Stimulated activated CD4-positive, alpha-beta T cell treated with anti-CD3 and anti-CD28 coated beads, Interleukin-1b, Interleukin-23, amount 100 ng/mL, for 1 hour (primary cell): ENCODE measurements around the gene ZNF189.
"Not testable (repeated sequence)": the region's sequence is repeated elsewhere in the genome, so short reads cannot be mapped to it uniquely, and the experiment has no call there.

ENCODE experiments used
- DNase-seq, 2 donors: peaks; one replicate each; pipeline ENCODE4 v3.0.0-alpha.2; 2020; ENCODE audit warnings: low read depth in 2 of 2

The ZNF189 gene

DNA sequence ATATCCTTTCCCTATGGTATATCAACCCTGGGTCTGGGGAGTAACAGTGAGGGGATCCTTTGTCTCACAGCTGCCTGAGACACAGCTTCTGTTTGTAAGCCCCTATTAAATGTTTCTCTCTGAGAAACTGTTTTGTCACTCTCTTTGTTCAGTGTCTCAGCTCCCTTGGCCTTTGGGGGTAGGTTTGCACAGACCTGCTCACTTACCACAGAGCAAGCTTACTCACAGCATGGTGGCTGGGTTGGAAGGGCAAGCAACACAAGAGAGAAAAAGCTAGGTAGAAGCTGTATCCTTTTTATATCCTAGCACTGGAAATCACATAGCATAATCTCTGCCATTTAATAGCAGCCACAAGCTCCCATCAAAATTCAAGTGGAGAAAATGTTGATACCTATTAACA, 18.4 kb upstream of the ZNF189 start:
- no peak for DNase-seq

DNA sequence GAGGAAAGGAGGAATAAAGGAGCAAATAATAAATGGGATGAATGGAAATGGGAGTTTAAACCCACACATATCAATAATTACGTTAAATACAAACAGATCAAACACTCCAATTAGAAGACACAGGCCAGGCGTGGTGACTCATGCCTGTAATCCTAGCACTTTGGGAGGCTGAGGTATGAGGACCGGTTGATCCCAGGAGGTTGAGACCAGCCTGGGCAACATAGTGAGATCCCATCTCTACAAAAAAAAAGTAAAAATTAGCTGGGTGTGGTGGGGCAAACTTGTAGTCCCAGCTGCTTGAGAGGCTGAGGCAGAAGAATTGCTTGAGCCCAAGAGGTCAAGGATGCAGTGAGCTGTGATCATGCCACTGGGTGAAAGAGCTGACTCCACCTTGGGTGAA, 17.5 kb upstream of the ZNF189 start:
- no peak for DNase-seq

DNA sequence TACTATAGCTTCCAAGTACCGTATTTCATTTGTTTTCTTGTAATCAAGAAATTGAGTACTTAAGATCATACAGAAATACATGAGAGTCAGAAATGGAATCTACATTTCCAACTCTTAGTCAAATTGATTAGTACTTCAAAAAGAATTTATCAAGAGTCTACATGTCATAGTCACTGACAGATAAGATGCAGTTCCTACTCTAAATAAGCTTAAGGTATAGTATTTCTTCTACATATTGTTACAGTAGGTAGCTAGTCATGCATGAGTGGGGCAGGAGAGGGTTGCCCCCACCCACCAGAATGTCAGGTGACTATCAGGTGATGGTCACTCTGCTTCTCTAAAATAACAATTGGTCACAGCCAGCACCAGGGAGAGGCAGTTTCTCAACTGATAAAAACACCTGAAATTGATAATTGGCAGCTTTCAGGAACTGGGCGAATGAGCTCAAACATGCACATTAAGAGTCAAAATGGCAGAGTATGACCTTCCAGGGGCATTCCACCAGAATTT, 16.8 kb upstream of the ZNF189 start:
- no peak for DNase-seq

DNA sequence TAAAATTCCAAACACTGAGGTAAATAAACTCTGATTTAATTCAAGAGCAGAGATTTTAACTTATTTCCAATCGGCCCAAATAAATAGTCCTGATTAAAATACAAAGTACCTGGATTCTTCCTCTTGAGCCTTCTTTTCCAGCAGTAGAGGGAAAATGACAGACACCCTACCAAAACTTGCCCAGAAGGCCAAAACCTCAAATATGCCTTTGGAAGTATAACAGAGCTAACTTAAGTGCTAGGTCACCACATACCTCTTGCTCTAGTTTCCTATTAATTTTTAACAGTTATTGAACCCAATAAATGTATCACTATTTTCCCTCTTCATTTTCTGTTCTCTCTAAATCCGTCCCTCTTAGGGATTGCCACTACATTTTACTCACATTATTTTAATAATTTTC, 15.3 kb upstream of the ZNF189 start:
- no peak for DNase-seq

DNA sequence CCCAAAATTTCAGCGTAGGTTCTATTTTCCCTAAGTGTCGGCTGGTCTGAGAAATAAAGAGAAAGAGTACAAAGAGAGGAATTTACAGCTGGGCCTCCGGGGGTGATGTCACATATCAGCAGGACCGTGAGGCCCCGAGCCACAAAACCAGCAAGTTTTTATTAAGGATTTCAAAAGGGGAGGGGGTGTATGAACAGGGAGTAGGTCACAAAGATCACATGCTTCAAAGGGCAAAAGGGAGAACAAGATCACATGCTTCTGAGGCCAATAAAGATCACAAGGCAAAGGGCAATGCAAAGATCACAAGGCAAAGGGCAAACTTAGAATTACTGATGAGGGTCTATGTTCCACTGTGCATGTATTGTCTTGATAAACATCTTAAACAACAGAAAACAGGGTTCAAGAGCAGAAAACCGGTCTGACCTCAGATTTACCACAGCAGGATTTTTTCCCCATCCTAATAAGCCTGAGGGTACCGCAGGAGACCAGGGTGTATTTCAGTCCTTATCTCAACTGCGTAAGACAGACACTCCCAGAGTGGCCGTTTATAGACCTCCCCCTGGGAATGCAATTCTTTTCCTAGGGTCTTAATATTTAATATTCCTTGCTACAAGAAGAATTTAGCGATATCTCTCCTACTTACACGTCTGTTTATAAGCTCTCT, 13.6 kb upstream of the ZNF189 start, which contains the start of gene BAAT:
TSS of gene BAAT (minus strand) at position 134 of the 664 bp plus-strand sequence. CDS start 13,602 bp downstream, outside the sequence.
- not testable (repeated sequence) for DNase-seq

DNA sequence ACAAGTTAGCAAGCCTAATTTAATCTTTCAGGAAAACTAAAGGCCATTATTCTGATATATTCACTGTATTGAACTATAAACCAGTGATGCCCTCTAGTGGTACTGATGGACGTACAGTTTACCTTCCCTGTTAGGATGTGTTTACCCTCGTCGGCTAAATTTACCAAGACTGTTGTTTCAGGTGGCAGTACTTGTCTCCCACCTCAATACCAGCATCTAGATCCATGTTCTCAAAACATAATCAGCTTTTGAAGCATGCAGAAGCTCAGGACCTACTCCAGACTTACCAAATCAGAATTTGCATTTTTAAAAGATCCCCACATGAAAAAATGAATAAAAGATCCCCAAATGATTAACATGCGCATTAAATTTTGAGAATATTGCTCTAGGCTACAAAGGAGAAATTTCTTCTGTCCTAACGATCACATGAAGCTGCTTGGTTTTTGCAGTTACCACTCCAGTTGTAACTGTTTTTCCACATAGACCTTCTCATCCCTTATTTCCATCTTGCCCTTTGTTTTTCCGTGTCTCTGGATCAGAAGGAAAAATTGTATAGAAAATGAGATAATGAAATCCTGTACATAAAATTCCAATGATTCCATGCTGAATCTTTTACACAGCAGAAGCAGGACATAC, 10.7 kb upstream of the ZNF189 start:
- no peak for DNase-seq

DNA sequence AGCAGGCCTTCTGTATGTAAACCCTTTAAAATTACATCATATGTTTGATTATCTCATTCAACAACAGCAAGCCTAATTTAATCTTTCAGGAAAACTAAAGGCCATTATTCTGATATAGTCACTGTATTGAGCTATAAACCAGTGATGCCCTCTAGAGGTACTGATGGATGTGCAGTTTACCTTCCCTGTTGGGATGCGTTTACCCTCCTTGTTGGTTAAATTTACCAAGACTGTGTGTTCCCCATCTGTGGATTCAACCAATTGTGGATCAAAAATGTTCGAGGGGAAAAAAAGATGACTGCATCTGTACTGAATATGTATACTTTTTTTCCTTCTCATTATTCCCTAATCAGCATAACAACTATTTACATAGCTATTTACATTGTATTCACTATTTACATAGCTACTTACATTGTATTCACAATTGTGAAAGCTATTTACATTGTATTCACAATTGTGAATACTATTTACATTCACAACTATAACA, 10.1 kb upstream of the ZNF189 start:
- no peak for DNase-seq

DNA sequence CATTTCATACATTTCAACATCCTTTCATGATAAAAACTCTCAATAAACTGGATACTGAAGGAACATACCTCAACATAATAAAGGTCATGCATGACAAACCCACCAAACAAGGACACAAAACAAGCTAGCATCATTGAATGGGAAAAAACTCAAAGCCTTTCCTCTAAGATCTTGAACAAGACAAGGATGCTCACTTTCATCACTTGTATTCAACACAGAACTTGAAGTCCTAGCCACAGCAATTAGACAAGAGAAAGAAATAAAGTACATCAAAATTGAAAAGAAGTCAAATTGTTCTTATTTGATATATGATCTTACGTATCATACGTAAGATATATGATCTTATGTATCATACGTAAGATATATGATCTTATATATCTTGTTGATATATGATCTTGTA, 5.5 kb upstream of the ZNF189 start:
- no peak for DNase-seq

DNA sequence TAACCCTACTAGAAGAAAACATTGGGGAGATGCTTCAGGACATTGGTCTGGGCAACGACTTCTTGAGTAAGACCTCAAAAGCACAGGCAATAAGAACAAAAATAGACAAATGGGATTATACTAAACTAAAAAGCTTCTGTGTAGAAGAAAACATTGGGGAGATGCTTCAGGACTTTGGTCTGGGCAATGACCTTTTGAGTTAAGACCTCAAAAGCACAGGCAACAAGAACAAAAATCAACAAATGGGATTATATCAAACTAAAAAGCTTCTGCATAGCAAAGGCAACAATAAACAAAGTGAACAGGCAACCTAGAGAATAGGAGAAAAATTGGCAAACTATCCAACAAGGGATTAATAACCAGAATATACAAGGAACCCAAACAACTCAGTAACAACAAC, 4.0 kb upstream of the ZNF189 start:
- DNase-seq: no peak

DNA sequence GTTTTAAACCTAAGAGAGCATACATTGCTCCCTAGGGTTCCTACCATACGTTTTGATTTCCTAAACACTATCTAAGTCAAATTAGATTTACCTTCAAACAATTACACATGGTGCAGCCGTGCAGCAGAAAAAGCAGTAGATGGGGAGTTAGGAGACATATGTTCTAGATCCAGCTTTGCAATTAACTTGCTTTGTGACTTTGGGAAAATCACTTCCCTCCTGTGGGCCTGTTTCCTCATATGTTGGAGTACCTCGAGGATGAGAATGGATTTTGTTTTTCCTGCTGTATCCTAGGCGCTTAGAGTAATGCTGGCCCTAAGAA, 944 bp upstream of the ZNF189 start:
- no peak for DNase-seq

DNA sequence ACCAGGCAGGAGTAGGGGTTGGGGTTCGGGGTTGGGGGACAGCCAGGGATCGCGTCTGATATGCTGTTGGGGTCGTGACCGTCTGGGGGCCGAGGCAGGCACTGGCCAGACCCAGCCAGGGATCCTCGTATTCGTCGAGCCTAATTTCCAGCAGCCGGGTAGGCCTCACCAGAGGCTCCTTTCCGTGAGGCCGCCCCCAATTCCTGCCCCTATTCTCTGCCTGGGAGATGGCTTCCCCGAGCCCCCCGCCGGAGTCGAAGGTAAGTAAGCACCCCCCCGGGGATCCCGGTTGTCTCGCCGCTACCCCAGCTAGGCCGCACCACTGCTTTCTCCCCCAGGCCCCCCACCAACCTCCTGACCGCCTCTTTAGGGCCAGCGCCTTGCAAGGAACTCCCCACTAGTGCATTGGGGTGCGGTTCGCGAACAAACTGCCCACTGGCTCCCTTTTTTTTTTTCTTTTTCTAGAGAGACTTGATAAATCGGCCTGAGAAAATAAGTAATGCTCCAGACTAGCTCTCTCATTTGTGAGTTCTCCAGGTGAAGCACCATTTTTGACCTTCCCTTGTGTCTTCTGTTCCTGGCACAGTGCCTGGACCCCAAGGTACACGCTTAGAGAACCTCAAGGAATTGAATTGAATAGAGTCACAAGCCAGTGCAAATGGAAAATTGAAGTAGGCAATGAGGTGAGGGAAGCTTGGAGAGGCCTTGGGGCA, 435 bp downstream of the ZNF189 start:
- DNase-seq: no peak

DNA sequence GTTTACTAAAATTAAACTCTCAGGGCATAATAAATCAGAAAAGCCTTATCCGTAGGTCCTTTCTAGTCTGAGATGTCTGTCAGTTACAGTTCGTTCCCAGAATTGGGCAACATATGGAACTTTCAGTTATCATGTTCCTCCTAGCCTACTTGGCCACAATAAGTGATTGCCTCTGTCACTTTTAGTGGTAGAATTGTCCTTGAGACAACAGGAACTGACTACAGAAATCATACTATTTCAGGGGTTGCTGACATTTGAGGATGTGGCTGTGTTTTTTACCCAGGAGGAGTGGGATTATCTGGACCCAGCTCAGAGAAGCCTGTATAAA, 956 bp downstream of the ZNF189 start:
- no peak for DNase-seq

DNA sequence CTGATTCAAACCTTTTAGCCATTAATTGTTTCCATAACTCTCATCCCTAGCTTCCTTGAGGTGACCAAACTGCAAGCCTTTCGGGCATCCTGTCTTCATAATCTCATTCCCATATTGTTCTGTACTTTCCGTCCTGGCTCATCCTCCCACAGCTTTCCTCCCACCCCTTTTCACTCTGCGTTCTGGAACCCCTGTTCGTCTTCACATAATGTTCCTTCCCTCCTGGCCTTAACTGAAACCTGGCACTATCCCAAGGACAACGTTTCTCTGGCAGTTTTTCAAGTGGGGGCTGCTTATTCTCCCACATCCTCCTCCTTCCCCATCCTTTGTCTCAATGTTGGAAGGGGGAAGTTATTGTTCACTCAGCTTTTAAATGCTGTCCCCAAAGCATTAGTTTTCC, 1.5 kb downstream of the ZNF189 start:
- no peak for DNase-seq

DNA sequence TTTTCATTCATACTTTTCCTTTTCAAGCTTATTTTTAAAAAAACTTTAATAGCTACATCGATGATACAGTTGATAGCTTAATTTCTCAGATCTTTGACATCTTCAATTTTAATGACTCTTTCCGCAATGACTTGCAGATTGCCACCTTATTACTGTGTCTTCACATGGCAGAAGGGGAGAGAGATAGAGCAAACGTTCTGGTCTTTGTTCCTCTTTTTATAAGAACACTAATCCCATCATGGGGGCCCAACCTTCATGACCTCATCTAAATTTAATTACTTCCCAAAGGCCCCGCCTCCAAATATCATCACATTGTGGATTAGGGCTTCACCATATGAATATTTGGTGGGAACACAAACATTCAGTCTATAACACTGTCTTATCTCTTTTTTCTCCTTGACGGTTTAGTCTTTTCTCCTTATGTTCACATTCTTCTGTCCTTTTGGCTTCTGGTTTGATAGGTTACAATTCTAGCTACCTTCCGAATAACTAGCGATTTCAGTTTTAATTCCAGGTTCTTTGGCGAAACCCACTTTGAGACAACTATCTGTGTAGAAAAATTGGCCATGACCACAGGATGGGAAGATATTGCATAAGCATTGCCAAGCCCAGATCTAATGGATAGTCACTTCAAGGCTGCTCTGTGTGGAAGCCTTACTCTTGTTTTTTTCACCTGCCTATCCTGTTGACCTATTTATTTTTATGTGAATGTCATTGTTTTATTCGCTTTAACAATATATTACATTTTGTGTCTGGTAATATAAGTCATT, 5.0 kb downstream of the ZNF189 start:
- no peak for DNase-seq

DNA sequence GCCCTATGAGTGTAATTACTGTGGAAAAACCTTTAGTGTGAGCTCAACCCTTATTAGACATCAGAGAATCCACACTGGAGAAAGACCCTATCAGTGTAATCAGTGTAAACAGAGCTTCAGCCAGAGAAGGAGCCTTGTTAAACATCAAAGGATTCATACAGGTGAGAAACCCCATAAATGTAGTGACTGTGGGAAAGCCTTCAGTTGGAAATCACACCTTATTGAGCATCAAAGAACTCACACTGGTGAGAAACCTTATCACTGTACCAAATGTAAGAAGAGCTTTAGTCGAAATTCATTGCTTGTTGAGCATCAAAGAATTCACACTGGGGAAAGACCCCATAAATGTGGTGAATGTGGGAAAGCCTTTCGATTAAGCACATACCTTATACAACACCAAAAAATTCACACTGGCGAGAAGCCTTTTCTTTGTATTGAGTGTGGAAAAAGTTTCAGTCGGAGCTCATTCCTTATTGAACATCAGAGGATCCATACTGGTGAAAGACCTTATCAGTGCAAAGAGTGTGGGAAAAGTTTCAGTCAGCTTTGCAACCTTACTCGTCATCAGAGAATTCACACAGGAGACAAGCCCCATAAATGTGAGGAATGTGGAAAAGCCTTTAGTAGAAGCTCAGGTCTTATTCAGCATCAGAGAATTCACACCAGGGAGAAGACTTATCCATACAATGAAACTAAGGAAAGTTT, 9.9 kb downstream of the ZNF189 start:
- no peak for DNase-seq

DNA sequence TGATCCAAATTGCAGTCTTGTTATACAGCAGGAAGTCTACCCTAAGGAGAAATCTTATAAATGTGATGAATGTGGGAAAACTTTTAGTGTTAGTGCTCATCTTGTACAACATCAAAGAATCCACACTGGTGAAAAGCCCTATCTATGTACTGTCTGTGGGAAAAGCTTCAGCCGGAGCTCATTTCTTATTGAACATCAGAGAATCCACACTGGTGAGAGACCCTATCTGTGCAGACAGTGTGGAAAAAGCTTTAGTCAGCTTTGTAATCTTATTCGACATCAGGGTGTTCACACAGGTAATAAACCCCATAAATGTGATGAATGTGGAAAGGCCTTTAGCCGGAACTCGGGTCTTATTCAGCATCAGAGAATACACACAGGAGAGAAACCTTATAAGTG, 10.4 kb downstream of the ZNF189 start:
- DNase-seq: no peak

DNA sequence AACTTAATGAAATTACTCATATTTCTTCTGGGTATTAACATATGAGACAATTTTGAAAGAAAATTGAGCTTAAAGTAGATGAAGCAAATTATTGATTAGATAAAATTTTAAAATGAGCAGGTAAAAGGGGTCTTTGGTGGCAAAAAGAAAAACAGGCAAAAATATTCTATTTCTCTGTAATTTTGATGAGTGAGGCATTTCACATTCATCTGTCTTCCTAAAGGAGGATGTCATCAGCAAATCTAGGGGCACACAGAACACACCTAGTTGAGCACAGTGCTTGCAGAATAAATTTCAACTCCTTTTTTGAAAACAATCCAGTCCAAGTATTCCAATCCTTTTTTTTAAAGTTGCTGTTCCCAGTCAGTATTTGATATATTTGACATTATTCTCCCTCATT, 16.2 kb downstream of the ZNF189 start:
- DNase-seq: no peak

DNA sequence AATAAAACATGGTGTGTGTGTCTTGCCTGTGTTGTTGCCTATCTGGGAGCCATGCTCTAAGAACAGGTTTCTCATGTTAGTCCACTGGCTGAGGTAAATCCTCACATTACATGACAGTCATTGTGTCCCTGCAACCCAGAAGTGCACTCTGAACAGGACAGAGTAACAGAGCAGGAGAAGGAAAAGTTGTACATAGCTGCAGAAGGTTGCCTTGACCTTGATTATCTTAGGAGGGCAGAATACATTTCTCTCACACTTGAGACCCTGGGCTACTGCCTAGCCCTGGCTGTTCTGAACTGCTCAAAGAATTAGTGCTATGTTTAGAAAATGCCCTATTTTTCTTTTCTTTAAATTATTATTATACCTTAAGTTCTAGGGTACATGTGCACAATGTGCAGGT, 16.9 kb downstream of the ZNF189 start:
- no peak for DNase-seq

DNA sequence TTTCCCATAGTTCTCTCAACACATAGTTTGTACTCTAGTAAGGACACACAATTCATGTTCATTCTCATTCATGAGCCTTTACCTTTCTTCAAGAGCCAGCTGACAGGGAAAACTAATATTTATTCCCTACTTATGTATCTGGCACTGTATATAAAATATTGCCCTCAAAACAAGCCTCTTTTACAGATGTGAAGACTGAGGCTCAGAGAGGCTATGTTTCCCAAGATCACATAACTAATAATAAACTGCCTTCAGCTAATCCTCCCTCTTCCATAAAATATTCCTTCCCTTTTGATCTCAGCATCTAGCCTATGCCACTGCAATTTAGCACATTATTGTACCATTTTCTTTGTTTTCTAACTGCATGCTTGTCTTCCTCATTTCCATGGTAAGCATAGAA, 18.7 kb downstream of the ZNF189 start:
- DNase-seq: no peak

DNA sequence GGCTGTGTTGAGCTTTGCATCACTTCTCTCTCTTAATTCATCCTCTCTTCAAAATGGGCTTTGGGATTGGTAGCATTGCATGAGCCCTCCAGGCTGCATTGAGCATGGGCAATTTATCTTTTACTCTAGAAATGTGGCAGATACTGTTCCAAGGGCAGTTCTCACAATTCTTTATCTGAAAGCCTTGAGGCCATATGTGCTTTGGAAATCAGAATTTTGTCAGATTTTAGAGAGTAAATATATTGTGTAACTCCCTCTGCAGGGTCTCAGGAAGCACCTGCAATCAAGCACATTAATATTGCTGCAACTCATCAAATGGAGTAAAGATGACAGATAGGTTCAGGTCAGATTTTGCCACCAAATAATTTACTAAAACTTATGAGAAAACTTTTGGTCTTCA, 19.3 kb downstream of the ZNF189 start:
- DNase-seq: no peak

DNA sequence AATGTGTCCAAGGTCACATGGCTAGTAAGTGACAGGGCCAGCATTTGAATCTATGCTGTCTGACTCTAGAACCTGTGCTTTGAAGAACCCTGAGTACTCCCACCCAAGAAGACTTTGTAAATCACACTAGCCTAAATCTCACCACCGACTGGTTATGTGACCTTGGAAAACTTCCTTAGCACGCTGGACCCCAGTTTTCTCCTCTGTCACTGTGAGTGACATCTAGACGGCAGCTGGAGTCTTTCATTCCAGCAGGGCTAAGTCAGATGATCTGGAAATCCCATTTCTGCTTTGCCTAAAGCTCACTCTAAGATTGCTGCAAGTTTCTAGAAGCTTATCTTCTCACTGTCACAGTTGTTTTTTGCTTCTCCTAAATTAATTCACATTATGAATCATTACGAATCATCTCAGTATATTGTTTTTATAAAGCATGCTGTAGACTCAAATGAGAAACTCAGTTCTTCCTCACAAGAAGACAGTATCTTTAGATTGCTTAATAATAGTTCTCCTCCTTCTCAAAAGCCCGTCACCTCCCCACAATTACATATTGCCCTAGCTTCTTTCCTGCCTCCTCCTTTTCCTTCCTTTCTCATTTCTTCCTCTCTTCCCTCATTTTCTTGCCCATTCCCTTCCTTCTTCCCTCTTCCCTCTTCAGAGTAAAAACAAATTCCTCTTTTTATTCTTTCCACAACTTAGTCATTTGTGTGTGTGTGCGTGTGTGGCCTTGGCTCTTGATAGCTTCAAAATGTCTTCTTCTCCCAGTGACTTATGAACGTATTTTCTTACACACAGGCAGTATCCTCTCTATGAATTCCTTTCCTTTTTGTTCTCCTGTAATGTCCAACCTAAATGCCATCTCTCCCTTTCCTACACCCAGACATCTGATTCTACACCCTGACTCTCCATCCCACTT, 20.1 kb downstream of the ZNF189 start:
- no peak for DNase-seq
